ENCODE measurements around the gene DNMT1. TPM values are rescaled to one million over a fixed set of nuclear protein-coding genes. Genes with fewer than 3 reads are reported as not detected.

Gene DNMT1
- polyA plus RNA-seq, 1 experiment, result 60.7 TPM

DNA sequence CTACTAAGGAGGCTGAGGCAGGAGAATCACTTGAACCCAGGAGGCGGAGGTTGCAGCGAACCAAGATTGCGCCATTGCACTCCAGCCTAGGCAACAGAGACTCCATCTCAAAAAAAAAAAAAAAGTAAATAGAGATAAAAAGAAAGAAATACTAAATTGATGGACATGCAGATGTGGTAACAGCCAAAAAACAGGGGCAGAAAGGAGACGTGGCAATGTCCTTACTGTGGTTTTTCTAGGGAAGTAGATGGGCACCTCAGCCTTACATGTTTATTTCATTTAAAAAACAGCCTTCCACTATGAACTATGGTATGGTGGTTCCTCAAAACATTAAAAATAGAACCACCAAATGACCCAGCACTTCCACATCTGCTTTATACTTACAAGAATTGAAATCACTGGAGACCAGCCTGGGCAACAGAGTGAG is 68.5 kb downstream of the DNMT1 start:
- H3K27me3 ChIP-seq (ENCODE audit: control insufficient read depth, insufficient read depth, low read length), result no peaks in the 10 kb centered on the region
- TF ChIP-seq, protein P1, sequence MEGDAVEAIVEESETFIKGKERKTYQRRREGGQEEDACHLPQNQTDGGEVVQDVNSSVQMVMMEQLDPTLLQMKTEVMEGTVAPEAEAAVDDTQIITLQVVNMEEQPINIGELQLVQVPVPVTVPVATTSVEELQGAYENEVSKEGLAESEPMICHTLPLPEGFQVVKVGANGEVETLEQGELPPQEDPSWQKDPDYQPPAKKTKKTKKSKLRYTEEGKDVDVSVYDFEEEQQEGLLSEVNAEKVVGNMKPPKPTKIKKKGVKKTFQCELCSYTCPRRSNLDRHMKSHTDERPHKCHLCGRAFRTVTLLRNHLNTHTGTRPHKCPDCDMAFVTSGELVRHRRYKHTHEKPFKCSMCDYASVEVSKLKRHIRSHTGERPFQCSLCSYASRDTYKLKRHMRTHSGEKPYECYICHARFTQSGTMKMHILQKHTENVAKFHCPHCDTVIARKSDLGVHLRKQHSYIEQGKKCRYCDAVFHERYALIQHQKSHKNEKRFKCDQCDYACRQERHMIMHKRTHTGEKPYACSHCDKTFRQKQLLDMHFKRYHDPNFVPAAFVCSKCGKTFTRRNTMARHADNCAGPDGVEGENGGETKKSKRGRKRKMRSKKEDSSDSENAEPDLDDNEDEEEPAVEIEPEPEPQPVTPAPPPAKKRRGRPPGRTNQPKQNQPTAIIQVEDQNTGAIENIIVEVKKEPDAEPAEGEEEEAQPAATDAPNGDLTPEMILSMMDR (IDR thresholded peaks at IDR 0.05; ENCODE audit: low read depth, low read length), result no peak
- POLR2A ChIA-PET, result no interaction called here
- no peak overlapping the region for H3K27ac ChIP-seq (ENCODE audit: low read depth, low read length)
- no peak overlapping the region for H3K4me3 ChIP-seq (ENCODE audit: low read depth, low read length)
- H3K9me3 ChIP-seq (ENCODE audit: control insufficient read depth, insufficient read depth, low read length), result no peaks in the 10 kb centered on the region
- DNase-seq (ENCODE audit: low read depth, low spot score), result no peak
- CTCF ChIA-PET, result interaction anchor here (0.6 kb wide), 2 partner anchors 148 to 160 kb away, joined by 3 to 4 read pairs; partner anchors contain the start of gene ICAM4

DNA sequence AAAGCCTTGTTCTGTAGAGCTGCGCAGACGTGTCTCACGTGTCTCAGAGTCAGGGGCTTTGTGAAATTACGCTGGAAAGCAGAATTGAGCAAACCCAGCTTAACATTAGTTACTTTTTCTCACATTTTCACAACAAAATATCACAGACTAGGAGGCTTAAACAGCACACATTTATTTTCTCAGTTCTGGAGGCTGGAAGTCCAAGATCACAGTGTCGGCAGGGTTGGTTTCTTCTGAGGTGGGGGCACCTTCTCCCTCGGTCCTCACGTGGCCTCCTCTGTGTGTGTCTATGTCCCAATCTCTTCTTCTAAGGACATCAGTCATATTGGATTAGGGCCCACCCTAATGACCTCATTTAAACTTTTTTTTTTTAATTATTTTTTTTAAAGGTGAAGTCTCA is 70.3 kb downstream of the DNMT1 start:
- H3K27ac ChIP-seq (ENCODE audit: low read depth, low read length), result no peak overlapping the region
- H3K9me3 ChIP-seq (ENCODE audit: control insufficient read depth, insufficient read depth, low read length), result no peaks in the 10 kb centered on the region; the same call in 1 of the 2 replicates
- TF ChIP-seq, protein P1 (IDR thresholded peaks at IDR 0.05; ENCODE audit: low read depth, low read length), result no peak
- no peak overlapping the region for H3K4me3 ChIP-seq (ENCODE audit: low read depth, low read length)
- DNase-seq (ENCODE audit: low read depth, low spot score), result no peak
- no peaks in the 10 kb centered on the region for H3K27me3 ChIP-seq (ENCODE audit: control insufficient read depth, insufficient read depth, low read length)
- POLR2A ChIA-PET, result no interaction called here
- CTCF ChIA-PET, result no interaction called here

DNA sequence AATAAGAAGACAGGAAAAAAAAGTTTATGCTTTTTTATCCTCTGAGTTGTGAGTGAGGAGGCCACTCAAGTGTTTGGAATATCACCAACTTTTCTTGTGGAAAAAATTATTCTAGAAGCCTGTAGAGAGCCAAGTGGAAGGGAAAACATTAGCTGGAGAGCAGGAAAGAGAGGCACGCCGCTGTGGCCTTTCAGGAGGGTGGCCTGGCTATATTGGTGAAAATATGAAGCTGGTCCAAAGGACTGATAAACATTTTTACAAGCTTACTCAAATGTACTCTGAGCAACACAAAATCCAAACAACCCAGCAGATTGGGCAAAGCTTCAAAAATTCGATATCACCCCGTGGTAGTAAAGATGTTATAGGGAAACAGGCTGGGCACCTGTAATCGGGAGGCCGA is 72.7 kb downstream of the DNMT1 start:
- Histone ChIP-seq H3K27ac (ENCODE audit: low read depth, low read length) (peak overlapping the region; percentile 39), H3K4me3 (ENCODE audit: low read depth, low read length) (no peak overlapping the region), H3K27me3 (ENCODE audit: control insufficient read depth, insufficient read depth, low read length) (no peaks in the 10 kb centered on the region), H3K9me3 (ENCODE audit: control insufficient read depth, insufficient read depth, low read length) (no peaks in the 10 kb centered on the region; the same call in 1 of the 2 replicates)
- TF ChIP-seq, protein P1 (IDR thresholded peaks at IDR 0.05; ENCODE audit: low read depth, low read length), result no peak
- DNase-seq (ENCODE audit: low read depth, low spot score), result peak; percentile 39
- ChIA-PET POLR2A (interaction anchor here (0.5 to 1.3 kb wide), 7 partner anchors 8 to 663 kb away, joined by 3 to 9 read pairs (median 3); partner anchors contain the start of genes PPAN and RAVER1), CTCF (interaction anchor here (0.6 to 1.3 kb wide), 5 partner anchors 9 to 138 kb away, joined by 3 to 5 read pairs (median 4); no protein-coding TSS in a partner anchor)

DNA sequence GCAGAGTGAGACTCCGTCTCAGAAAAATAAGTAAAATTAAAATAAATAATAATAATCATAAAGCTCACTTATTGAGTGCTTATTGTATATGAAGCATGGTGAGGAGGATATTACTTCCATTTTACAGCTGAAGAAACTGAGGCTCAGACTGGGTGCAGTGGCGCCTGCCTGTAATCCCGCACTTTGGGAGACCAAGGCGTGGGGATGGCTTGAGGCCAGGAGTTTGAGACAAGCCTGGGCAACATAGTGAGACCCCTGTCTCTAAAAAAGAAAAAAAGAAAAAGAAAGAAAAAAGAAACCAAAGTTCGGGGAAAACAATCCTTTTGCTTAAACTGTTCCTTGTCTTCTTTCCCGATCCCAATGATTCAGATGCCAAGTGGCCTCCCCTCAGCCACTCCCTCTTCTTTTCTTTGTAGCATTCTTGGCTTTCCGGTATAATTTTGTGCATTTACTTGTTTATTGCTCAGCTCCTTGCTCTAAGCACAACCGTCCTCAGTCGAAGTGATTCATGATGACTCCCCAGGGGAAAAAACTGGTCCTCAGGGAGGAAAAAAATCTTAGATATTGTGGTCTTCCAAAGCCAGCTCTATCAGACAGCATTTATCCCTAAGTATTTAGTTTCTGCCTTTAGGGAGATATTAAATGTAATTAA is 74.1 kb downstream of the DNMT1 start:
- ChIA-PET CTCF (interaction anchor here (0.5 to 3.0 kb wide), 10 partner anchors 10 to 129 kb away, joined by 3 to 14 read pairs (median 4); partner anchors contain the start of gene DNMT1), POLR2A (interaction anchor here (0.7 to 1.3 kb wide), 4 partner anchors 10 to 27 kb away, joined by 3 to 10 read pairs (median 4); partner anchors contain the start of gene PPAN)
- TF ChIP-seq, protein P1 (IDR thresholded peaks at IDR 0.05; ENCODE audit: low read depth, low read length), result no peak
- Histone ChIP-seq H3K27ac (ENCODE audit: low read depth, low read length) (peak overlapping the region; percentile 63), H3K9me3 (ENCODE audit: control insufficient read depth, insufficient read depth, low read length) (no peaks in the 10 kb centered on the region; the same call in 1 of the 2 replicates), H3K4me3 (ENCODE audit: low read depth, low read length) (no peak overlapping the region), H3K27me3 (ENCODE audit: control insufficient read depth, insufficient read depth, low read length) (no peaks in the 10 kb centered on the region)
- peak; percentile 50 for DNase-seq (ENCODE audit: low read depth, low spot score)

DNA sequence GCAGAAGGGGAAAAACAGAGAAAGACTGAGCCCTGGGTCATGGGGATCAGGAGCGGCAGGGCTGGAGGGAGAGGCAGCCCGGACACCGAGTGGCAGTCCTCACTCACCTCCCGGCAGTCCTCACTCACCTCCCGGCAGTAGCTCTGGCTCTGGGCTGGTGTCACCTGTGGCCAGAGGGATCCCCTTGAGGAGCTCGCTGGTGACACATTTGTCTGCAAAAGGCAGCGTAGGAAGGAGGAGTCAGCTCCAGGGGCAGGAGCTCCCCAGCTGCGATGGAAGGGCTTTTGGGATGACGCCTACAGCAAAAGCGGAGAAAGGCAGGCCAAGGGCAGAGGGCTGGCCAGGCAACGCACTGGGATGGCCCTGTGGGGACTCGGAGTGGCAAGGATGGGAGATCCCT is 75.8 kb downstream of the DNMT1 start:
- DNase-seq (ENCODE audit: low read depth, low spot score), result no peak
- POLR2A ChIA-PET, result interaction anchor here (1.0 kb wide), 1 partner anchor 13 kb away, joined by 6 read pairs; the partner anchor contains the start of gene PPAN
- Histone ChIP-seq H3K9me3 (ENCODE audit: control insufficient read depth, insufficient read depth, low read length) (peaks cover 5% of the 10 kb centered on the region; the same call in 1 of the 2 replicates), H3K27me3 (ENCODE audit: control insufficient read depth, insufficient read depth, low read length) (no peaks in the 10 kb centered on the region), H3K27ac (ENCODE audit: low read depth, low read length) (peak overlapping the region; percentile 78), H3K4me3 (ENCODE audit: low read depth, low read length) (peak overlapping the region; percentile 97)
- TF ChIP-seq, protein P1 (IDR thresholded peaks at IDR 0.05; ENCODE audit: low read depth, low read length), result no peak
- CTCF ChIA-PET, result interaction anchor here (3.0 kb wide), 1 partner anchor 131 kb away, joined by 14 read pairs; no protein-coding TSS in a partner anchor
